HEK293 (cell line): ENCODE data around the gene GZF1.
A peak's percentile ranks its signal among the peaks of the same experiment; 100 is the strongest.

Experiments
- CTCF ChIA-PET: fragments of 350-600 bp; formaldehyde crosslinking; extraction: SDS; loops from one replicate; lab custom pipeline; 2021; ENCODE audit warnings: antibody characterized with exemption; lab: Yijun Ruan, JAX
- POLR2A ChIA-PET: fragments of 300-600 bp; formaldehyde crosslinking; extraction: SDS; loops from one replicate; lab custom pipeline; 2020; ENCODE audit warnings: antibody characterized with exemption, inconsistent platforms; lab: Yijun Ruan, JAX
- H3K27ac ChIP-seq: fragments of 200-500 bp; sonication (Bioruptor generic); 2 replicates; pipeline ENCODE4 v1.5.1; 2014; ENCODE audit warnings: low read depth, low read length, control low read depth, inconsistent platforms; ENCODE audit errors: extremely low read depth
- H3K36me3 ChIP-seq, 2 experiments: fragments of 200-500 bp in 1 of 2; sonication (Bioruptor generic) in 1 of 2; 1 replicate in 1 of 2; 2 replicates in 1 of 2; pipeline ENCODE4 v1.5.1; 2014 to 2017; ENCODE audit warnings: inconsistent platforms in 2 of 2, low read length in 2 of 2; ENCODE audit not compliant: control insufficient read depth in 2 of 2, insufficient read depth in 1 of 2
- H3K4me1 ChIP-seq: fragments of 200-500 bp; sonication (Bioruptor generic); 2 replicates; pipeline ENCODE4 v1.5.1; 2014; ENCODE audit warnings: mild to moderate bottlenecking, low read length, inconsistent platforms; ENCODE audit not compliant: control insufficient read depth, insufficient read depth
- H3K4me3 ChIP-seq: 2 replicates; pipeline ENCODE4 v1.5.1; 2011; ENCODE audit warnings: low read depth, mild to moderate bottlenecking, control low read depth, low read length, moderate library complexity
- H3K9me3 ChIP-seq: fragments of 200-500 bp; sonication (Bioruptor generic); 2 replicates; pipeline ENCODE4 v1.5.1; 2014; ENCODE audit warnings: low read depth, low read length, inconsistent platforms; ENCODE audit not compliant: control insufficient read depth, insufficient read depth
- KLF16 ChIP-seq: fragments of 450-650 bp; formaldehyde crosslinking; IDR thresholded peaks from 2 replicates; pipeline ENCODE4 v1.5.1; 2017; ENCODE audit warnings: missing biosample characterization, missing genetic modification characterization
- OVOL3 ChIP-seq: fragments of 450-650 bp; formaldehyde crosslinking; IDR thresholded peaks from 2 replicates; pipeline ENCODE4 v1.5.1; 2016; ENCODE audit warnings: missing biosample characterization, missing genetic modification characterization
- PRDM1 ChIP-seq: fragments of 450-650 bp; formaldehyde crosslinking; IDR thresholded peaks from 2 replicates; pipeline ENCODE4; 2016; ENCODE audit warnings: missing biosample characterization, missing genetic modification characterization
- ZBTB17 ChIP-seq: fragments of 450-650 bp; formaldehyde crosslinking; IDR thresholded peaks from 2 replicates; pipeline ENCODE4 v1.5.1; 2016; ENCODE audit warnings: missing biosample characterization, missing genetic modification characterization
- ZFHX2 ChIP-seq: fragments of 450-650 bp; formaldehyde crosslinking; conservative IDR thresholded peaks from 2 replicates; pipeline ENCODE4 v1.5.1; 2016; ENCODE audit warnings: missing biosample characterization, missing genetic modification characterization
- ZNF335 ChIP-seq: fragments of 450-650 bp; formaldehyde crosslinking; conservative IDR thresholded peaks from 2 replicates; pipeline ENCODE4 v1.5.1; 2016; ENCODE audit warnings: missing biosample characterization, missing genetic modification characterization
- ZNF501 ChIP-seq: fragments of 450-650 bp; formaldehyde crosslinking; IDR thresholded peaks from 2 replicates; pipeline ENCODE4 v1.5.1; 2016; ENCODE audit warnings: missing biosample characterization, missing genetic modification characterization
- ZNF664 ChIP-seq: fragments of 450-650 bp; formaldehyde crosslinking; IDR thresholded peaks from 2 replicates; pipeline ENCODE4 v1.5.1; 2016; ENCODE audit warnings: missing biosample characterization, missing genetic modification characterization
- ZNF707 ChIP-seq: fragments of 450-650 bp; formaldehyde crosslinking; IDR thresholded peaks from 2 replicates; pipeline ENCODE4 v1.5.1; 2016; ENCODE audit warnings: missing biosample characterization, missing genetic modification characterization
- TF ChIP-seq, protein P1 (sequence below): fragments of 450-650 bp; formaldehyde crosslinking; IDR thresholded peaks from 2 replicates; pipeline ENCODE4 v1.5.1; 2017; ENCODE audit warnings: missing biosample characterization, missing genetic modification characterization

The GZF1 gene

DNA sequence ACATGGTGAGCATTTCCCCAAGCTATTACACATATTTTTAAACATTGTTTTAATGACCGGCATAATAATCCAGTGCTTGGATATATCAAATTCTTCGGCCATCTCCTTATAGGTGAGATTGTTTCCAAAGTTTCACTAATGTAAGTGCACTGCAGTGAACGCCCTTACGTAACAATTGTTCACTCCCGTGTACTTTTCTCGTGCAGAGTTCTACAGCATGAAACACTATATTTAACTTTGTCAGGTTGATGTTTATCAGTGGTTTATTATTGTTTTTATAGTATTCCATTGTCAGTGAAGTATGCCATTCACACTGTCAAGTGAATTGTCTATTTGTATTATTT lies 3.4 kb upstream of the GZF1 start:
- Histone ChIP-seq H3K4me1 (peaks cover 7% of the 10 kb centered on the region; the same call in 1 of the 2 replicates), H3K27ac (no peak overlapping the region), H3K4me3 (peak overlapping the region; percentile 13; the same call in 1 of the 2 replicates), H3K36me3 (peaks cover 0 to 28% of the 10 kb centered on the region in 2 experiments; a peak in 2 of 3 replicates), H3K9me3 (no peaks in the 10 kb centered on the region)
- TF ChIP-seq PRDM1 (tag by site-specific recombination) (peak; percentile 77), KLF16 (no peak), ZBTB17 (tag by site-specific recombination) (no peak)
- ChIA-PET POLR2A (interaction anchor here (1.0 to 2.8 kb wide), 6 partner anchors 9 to 279 kb away, joined by 3 to 30 read pairs (median 4); partner anchors contain the start of genes NAPB and NXT1), CTCF (interaction anchor here (0.7 kb wide), 2 partner anchors 248 to 1065 kb away, joined by 3 to 4 read pairs; no protein-coding TSS in a partner anchor)

DNA sequence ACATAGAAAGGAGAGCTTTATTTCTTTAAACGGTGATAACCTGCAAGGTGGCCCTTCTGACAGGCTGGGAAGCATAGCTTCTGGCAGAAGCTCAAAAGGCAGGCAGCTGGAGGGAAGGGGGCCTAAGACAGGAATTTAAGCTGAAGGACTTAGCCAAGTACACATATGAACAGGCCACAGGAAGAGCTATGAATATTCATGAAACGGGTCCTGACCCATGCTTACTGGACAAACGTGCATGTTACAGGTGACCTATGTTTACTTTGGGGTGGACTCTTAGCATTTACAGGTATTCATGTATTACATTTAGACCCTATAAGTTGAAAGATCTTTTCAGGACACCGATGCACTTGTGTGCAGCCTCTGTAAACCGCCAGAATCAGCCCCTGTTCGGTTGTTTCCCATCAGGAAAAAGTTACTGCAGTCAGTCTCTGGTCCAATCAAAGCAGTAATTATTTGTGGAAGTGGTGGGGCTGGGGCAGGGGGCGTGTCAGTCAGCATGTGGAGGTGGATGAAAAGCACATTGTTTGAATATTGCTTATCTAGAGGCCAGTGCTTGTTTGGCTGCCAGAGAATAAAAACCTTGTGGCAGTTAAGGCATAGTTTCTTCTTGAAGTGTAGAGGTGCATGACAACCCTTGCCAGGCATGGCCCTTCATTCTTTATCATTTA lies 2.9 kb upstream of the GZF1 start:
- ChIA-PET CTCF (interaction anchor here (0.7 to 2.2 kb wide), 3 partner anchors 10 to 1065 kb away, joined by 3 to 7 read pairs (median 4); no protein-coding TSS in a partner anchor), POLR2A (interaction anchor here (2.4 to 2.8 kb wide), 2 partner anchors 9 to 62 kb away, joined by 21 to 30 read pairs; partner anchors contain the start of genes NAPB and NXT1)
- Histone ChIP-seq H3K9me3 (no peaks in the 10 kb centered on the region), H3K4me1 (peaks cover 7% of the 10 kb centered on the region; the same call in 1 of the 2 replicates), H3K36me3 (peaks cover 0 to 23% of the 10 kb centered on the region in 2 experiments; a peak in 2 of 3 replicates), H3K4me3 (no peak overlapping the region), H3K27ac (no peak overlapping the region)
- TF ChIP-seq ZNF335 (tag by site-specific recombination) (peak; percentile 60; the same call in 1 of the 2 replicates), OVOL3 (tag by site-specific recombination) (no peak)

DNA sequence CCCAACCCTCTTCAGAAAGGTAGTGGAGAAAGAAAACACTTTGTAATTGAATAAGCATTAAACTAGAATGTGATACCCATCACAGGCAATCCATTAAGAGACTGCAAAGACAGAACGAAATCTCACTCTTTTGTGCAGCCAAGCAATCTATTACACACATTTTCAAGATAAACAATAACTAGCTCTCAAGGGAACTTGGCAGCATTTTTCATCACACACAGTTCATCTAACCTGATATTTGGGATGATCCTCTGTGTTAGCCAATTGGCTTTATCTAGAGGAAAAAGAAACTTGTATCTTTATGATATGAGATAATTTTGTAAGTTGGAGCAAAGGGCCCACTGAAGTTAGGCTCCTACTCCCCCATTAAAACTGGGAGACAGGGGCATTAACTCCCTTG lies 1.5 kb upstream of the GZF1 start:
- Histone ChIP-seq H3K9me3 (no peaks in the 10 kb centered on the region), H3K4me3 (no peak overlapping the region), H3K36me3 (peaks cover 0 to 23% of the 10 kb centered on the region in 2 experiments; a peak in 1 of 3 replicates), H3K4me1 (peaks cover 7% of the 10 kb centered on the region; the same call in 1 of the 2 replicates), H3K27ac (no peak overlapping the region)
- TF ChIP-seq ZNF664 (tag by site-specific recombination) (0 out of 2 replicates have a peak, but pooled peaks have one; percentile 19), ZNF707 (tag by site-specific recombination) (no peak), ZNF501 (no peak)
- ChIA-PET CTCF (interaction anchor here (2.2 kb wide), 1 partner anchor 11 kb away, joined by 7 read pairs; no protein-coding TSS in a partner anchor), POLR2A (interaction anchor here (1.6 kb wide), 2 partner anchors 10 to 61 kb away, joined by 7 to 18 read pairs; partner anchors contain the start of genes NAPB and NXT1)

DNA sequence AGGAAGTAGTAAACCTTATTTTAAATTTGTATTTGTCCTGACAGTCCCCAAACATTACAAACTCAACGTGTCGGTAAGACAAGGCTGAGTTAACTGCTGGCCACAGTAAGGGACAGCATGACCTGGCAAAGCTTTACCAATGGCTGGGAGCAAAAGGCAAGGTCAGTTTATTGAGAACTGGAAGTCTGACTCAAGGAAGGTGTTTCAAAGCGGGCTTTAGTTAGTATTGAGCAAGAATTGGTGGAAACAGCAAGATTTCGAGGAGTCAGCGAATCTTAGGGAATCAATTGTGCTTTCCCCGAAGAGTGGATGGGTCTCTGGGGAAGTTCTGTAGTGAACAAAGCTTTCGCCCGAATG lies 885 bp upstream of the GZF1 start:
- ChIA-PET POLR2A (interaction anchor here (1.6 kb wide), 2 partner anchors 11 to 60 kb away, joined by 7 to 18 read pairs; partner anchors contain the start of genes NAPB and NXT1), CTCF (interaction anchor here (2.2 kb wide), 1 partner anchor 12 kb away, joined by 7 read pairs; no protein-coding TSS in a partner anchor)
- Histone ChIP-seq H3K4me3 (peak overlapping the region; percentile 63), H3K4me1 (peaks cover 9% of the 10 kb centered on the region; the same call in 1 of the 2 replicates), H3K36me3 (peaks cover 0 to 23% of the 10 kb centered on the region in 2 experiments; a peak in 1 of 3 replicates), H3K27ac (peak overlapping the region; percentile 79), H3K9me3 (no peaks in the 10 kb centered on the region)
- TF ChIP-seq, protein P1, sequence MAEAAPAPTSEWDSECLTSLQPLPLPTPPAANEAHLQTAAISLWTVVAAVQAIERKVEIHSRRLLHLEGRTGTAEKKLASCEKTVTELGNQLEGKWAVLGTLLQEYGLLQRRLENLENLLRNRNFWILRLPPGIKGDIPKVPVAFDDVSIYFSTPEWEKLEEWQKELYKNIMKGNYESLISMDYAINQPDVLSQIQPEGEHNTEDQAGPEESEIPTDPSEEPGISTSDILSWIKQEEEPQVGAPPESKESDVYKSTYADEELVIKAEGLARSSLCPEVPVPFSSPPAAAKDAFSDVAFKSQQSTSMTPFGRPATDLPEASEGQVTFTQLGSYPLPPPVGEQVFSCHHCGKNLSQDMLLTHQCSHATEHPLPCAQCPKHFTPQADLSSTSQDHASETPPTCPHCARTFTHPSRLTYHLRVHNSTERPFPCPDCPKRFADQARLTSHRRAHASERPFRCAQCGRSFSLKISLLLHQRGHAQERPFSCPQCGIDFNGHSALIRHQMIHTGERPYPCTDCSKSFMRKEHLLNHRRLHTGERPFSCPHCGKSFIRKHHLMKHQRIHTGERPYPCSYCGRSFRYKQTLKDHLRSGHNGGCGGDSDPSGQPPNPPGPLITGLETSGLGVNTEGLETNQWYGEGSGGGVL = 0 out of 2 replicates have a peak, but pooled peaks have one; percentile 6
- TF ChIP-seq ZFHX2 (tag by site-specific recombination) = no peak
